Central memory CD8-positive, alpha-beta T cell (primary cell): ENCODE results near the gene IFIH1.
A peak's percentile ranks its signal among the peaks of the same experiment; 100 is the strongest.

Experiments used
- ATAC-seq: fragments of 150-1000 bp; cut with Tn5 transposase; replicated peaks from 2 replicates; pipeline ENCODE4 v1.10.0; 2022; ENCODE audit warnings: mild to moderate bottlenecking, moderate FRiP score, moderate number of reproducible peaks; ENCODE audit not compliant: poor library complexity, severe bottlenecking; ENCODE audit errors: extremely low read depth
- DNase-seq, 2 donors: peaks; one replicate each; pipeline ENCODE4 v3.0.0; 2021; ENCODE audit warnings: low spot score in 2 of 2
- H3K27ac Mint-ChIP-seq: one replicate; pipeline ENCODE4 v1.8.0; 2022; ENCODE audit warnings: low read depth, mild to moderate bottlenecking, moderate library complexity, mixed read lengths
- H3K27me3 Mint-ChIP-seq: one replicate; pipeline ENCODE4 v1.8.0; 2022; ENCODE audit warnings: mixed read lengths
- H3K36me3 Mint-ChIP-seq: one replicate; pipeline ENCODE4 v1.8.0; 2022; ENCODE audit warnings: mild to moderate bottlenecking, moderate library complexity, mixed read lengths; ENCODE audit not compliant: insufficient read depth
- H3K4me1 Mint-ChIP-seq: one replicate; pipeline ENCODE4 v1.8.0; 2022; ENCODE audit warnings: mixed read lengths
- H3K4me3 Mint-ChIP-seq: one replicate; pipeline ENCODE4 v1.8.0; 2022; ENCODE audit warnings: mild to moderate bottlenecking, moderate library complexity, mixed read lengths
- H3K9me3 Mint-ChIP-seq: one replicate; pipeline ENCODE4 v1.8.0; 2022; ENCODE audit warnings: mixed read lengths

IFIH1 gene

GRCh38 chr2:162301151-162301804, 17.2 kb downstream of the IFIH1 start:
- H3K27me3 Mint-ChIP-seq: no peaks in the 10 kb centered on the region
- DNase-seq (peak in 1 of 2 donors; percentile 27), ATAC-seq (peak; percentile 79)
- no peak overlapping the region for H3K4me3 Mint-ChIP-seq
- no peak overlapping the region for H3K27ac Mint-ChIP-seq
- peaks cover 9% of the 10 kb centered on the region for H3K36me3 Mint-ChIP-seq
- H3K9me3 Mint-ChIP-seq: no peaks in the 10 kb centered on the region
- H3K4me1 Mint-ChIP-seq: no peaks in the 10 kb centered on the region

GRCh38 chr2:162300266-162300665, 18.2 kb downstream of the IFIH1 start:
- H3K4me3 Mint-ChIP-seq: no peak overlapping the region
- DNase-seq: no peak
- no peak for ATAC-seq
- H3K27ac Mint-ChIP-seq: no peak overlapping the region
- H3K27me3 Mint-ChIP-seq: no peaks in the 10 kb centered on the region
- H3K4me1 Mint-ChIP-seq: no peaks in the 10 kb centered on the region
- H3K9me3 Mint-ChIP-seq: no peaks in the 10 kb centered on the region
- peaks cover 6% of the 10 kb centered on the region for H3K36me3 Mint-ChIP-seq

GRCh38 chr2:162298669-162299335, 19.7 kb downstream of the IFIH1 start:
- Mint-ChIP-seq H3K4me1 (no peaks in the 10 kb centered on the region), H3K27ac (no peak overlapping the region), H3K27me3 (no peaks in the 10 kb centered on the region), H3K36me3 (peaks cover 4% of the 10 kb centered on the region), H3K4me3 (no peak overlapping the region), H3K9me3 (no peaks in the 10 kb centered on the region)
- DNase-seq (no peak), ATAC-seq (no peak)

- peaks cover 4% of the 10 kb centered on the region for H3K36me3 Mint-ChIP-seq
- H3K9me3 Mint-ChIP-seq: no peaks in the 10 kb centered on the region
- H3K27me3 Mint-ChIP-seq: no peaks in the 10 kb centered on the region
- DNase-seq (peak in 1 of 2 donors; percentile 40), ATAC-seq (no peak)
- no peak overlapping the region for H3K4me3 Mint-ChIP-seq
- no peaks in the 10 kb centered on the region for H3K4me1 Mint-ChIP-seq
- no peak overlapping the region for H3K27ac Mint-ChIP-seq
These were observed 20.4 kb downstream of the IFIH1 start for GRCh38 chr2:162297925-162298552.

- peaks cover 9% of the 10 kb centered on the region for H3K36me3 Mint-ChIP-seq
- H3K27ac Mint-ChIP-seq: no peak overlapping the region
- DNase-seq: no peak
- no peak overlapping the region for H3K4me3 Mint-ChIP-seq
- H3K27me3 Mint-ChIP-seq: no peaks in the 10 kb centered on the region
- no peaks in the 10 kb centered on the region for H3K4me1 Mint-ChIP-seq
- ATAC-seq: no peak
- no peaks in the 10 kb centered on the region for H3K9me3 Mint-ChIP-seq
These were observed 23.5 kb downstream of the IFIH1 start for GRCh38 chr2:162295009-162295408.

- H3K4me3 Mint-ChIP-seq: no peak overlapping the region
- H3K9me3 Mint-ChIP-seq: no peaks in the 10 kb centered on the region
- no peaks in the 10 kb centered on the region for H3K27me3 Mint-ChIP-seq
- H3K27ac Mint-ChIP-seq: no peak overlapping the region
- H3K36me3 Mint-ChIP-seq: peaks cover 8% of the 10 kb centered on the region
- no peaks in the 10 kb centered on the region for H3K4me1 Mint-ChIP-seq
- DNase-seq (no peak), ATAC-seq (no peak)
These were observed 25.2 kb downstream of the IFIH1 start for GRCh38 chr2:162293122-162293786.

- Mint-ChIP-seq H3K27ac (no peak overlapping the region), H3K4me1 (peaks cover under 1% of the 10 kb centered on the region), H3K27me3 (no peaks in the 10 kb centered on the region), H3K36me3 (peaks cover 12% of the 10 kb centered on the region), H3K9me3 (no peaks in the 10 kb centered on the region), H3K4me3 (no peak overlapping the region)
- DNase-seq: no peak
- no peak for ATAC-seq
These were observed 26.7 kb downstream of the IFIH1 start for GRCh38 chr2:162291748-162292147.

- Mint-ChIP-seq H3K9me3 (no peaks in the 10 kb centered on the region), H3K27ac (no peak overlapping the region), H3K4me1 (peaks cover 7% of the 10 kb centered on the region), H3K4me3 (no peak overlapping the region), H3K27me3 (no peaks in the 10 kb centered on the region), H3K36me3 (peaks cover 49% of the 10 kb centered on the region)
- ATAC-seq: no peak
- no peak for DNase-seq
These were observed 35.6 kb downstream of the IFIH1 start for GRCh38 chr2:162282765-162283425.

- H3K4me3 Mint-ChIP-seq: no peak overlapping the region
- ATAC-seq (no peak), DNase-seq (no peak)
- H3K36me3 Mint-ChIP-seq: peaks cover 46% of the 10 kb centered on the region
- H3K27ac Mint-ChIP-seq: no peak overlapping the region
- no peaks in the 10 kb centered on the region for H3K4me1 Mint-ChIP-seq
- no peaks in the 10 kb centered on the region for H3K27me3 Mint-ChIP-seq
- no peaks in the 10 kb centered on the region for H3K9me3 Mint-ChIP-seq
These were observed 37.8 kb downstream of the IFIH1 start for GRCh38 chr2:162280654-162281053.

GRCh38 chr2:162277381-162277780, 41.1 kb downstream of the IFIH1 start:
- Mint-ChIP-seq H3K27me3 (no peaks in the 10 kb centered on the region), H3K27ac (no peak overlapping the region), H3K4me1 (no peaks in the 10 kb centered on the region), H3K36me3 (peaks cover 39% of the 10 kb centered on the region), H3K9me3 (no peaks in the 10 kb centered on the region), H3K4me3 (no peak overlapping the region)
- DNase-seq (no peak), ATAC-seq (no peak)

GRCh38 chr2:162267996-162268395, 50.5 kb downstream of the IFIH1 start:
- Mint-ChIP-seq H3K27ac (no peak overlapping the region), H3K36me3 (peaks cover 35% of the 10 kb centered on the region), H3K4me1 (no peaks in the 10 kb centered on the region), H3K27me3 (no peaks in the 10 kb centered on the region), H3K9me3 (no peaks in the 10 kb centered on the region), H3K4me3 (no peak overlapping the region)
- ATAC-seq (no peak), DNase-seq (no peak)

GRCh38 chr2:162267496-162267895, 51.0 kb downstream of the IFIH1 start:
- no peaks in the 10 kb centered on the region for H3K9me3 Mint-ChIP-seq
- ATAC-seq: no peak

More at GRCh38 chr2:162267496-162267895, 51.0 kb downstream of the IFIH1 start:
- H3K4me3 Mint-ChIP-seq: no peak overlapping the region
- peaks cover 32% of the 10 kb centered on the region for H3K36me3 Mint-ChIP-seq
- H3K27ac Mint-ChIP-seq: no peak overlapping the region
- H3K27me3 Mint-ChIP-seq: no peaks in the 10 kb centered on the region
- H3K4me1 Mint-ChIP-seq: no peaks in the 10 kb centered on the region
- no peak for DNase-seq
